ENCODE data around the gene ZFAND3.

ZFAND3 gene

GRCh38 chr6:38079537-38079936 is 260.0 kb downstream of the ZFAND3 start:
- H3K27me3 Mint-ChIP-seq, result no peaks in the 10 kb centered on the region
- DNase-seq (no peak), ATAC-seq (no peak)
- no peak overlapping the region for H3K27ac Mint-ChIP-seq
- no peaks in the 10 kb centered on the region for H3K9me3 Mint-ChIP-seq
- H3K4me3 Mint-ChIP-seq, result no peak overlapping the region
- H3K36me3 Mint-ChIP-seq (ENCODE audit: low read depth), result peaks cover 20% of the 10 kb centered on the region
- H3K4me1 Mint-ChIP-seq, result no peaks in the 10 kb centered on the region

GRCh38 chr6:38080360-38080759 is 260.8 kb downstream of the ZFAND3 start:
- no peak for ATAC-seq
- Mint-ChIP-seq H3K4me1 (no peaks in the 10 kb centered on the region), H3K27me3 (no peaks in the 10 kb centered on the region), H3K36me3 (ENCODE audit: low read depth) (peaks cover 21% of the 10 kb centered on the region), H3K9me3 (no peaks in the 10 kb centered on the region), H3K4me3 (no peak overlapping the region), H3K27ac (no peak overlapping the region)
- no peak for DNase-seq

GRCh38 chr6:38080889-38081288 is 261.4 kb downstream of the ZFAND3 start:
- no peak overlapping the region for H3K4me3 Mint-ChIP-seq
- no peak overlapping the region for H3K27ac Mint-ChIP-seq
- H3K9me3 Mint-ChIP-seq, result no peaks in the 10 kb centered on the region
- DNase-seq (no peak), ATAC-seq (no peak)
- peaks cover 25% of the 10 kb centered on the region for H3K36me3 Mint-ChIP-seq (ENCODE audit: low read depth)
- H3K4me1 Mint-ChIP-seq, result no peaks in the 10 kb centered on the region
- no peaks in the 10 kb centered on the region for H3K27me3 Mint-ChIP-seq

- no peak overlapping the region for H3K27ac Mint-ChIP-seq
- no peak for DNase-seq
- peaks cover 33% of the 10 kb centered on the region for H3K36me3 Mint-ChIP-seq (ENCODE audit: low read depth)
- no peaks in the 10 kb centered on the region for H3K4me1 Mint-ChIP-seq
- no peak overlapping the region for H3K4me3 Mint-ChIP-seq
- ATAC-seq, result no peak
- no peaks in the 10 kb centered on the region for H3K27me3 Mint-ChIP-seq
- H3K9me3 Mint-ChIP-seq, result no peaks in the 10 kb centered on the region
Observed at GRCh38 chr6:38085031-38085430, 265.5 kb downstream of the ZFAND3 start.

- Mint-ChIP-seq H3K27me3 (no peaks in the 10 kb centered on the region), H3K27ac (no peak overlapping the region), H3K4me1 (no peaks in the 10 kb centered on the region), H3K36me3 (ENCODE audit: low read depth) (peaks cover 33% of the 10 kb centered on the region), H3K4me3 (no peak overlapping the region), H3K9me3 (no peaks in the 10 kb centered on the region)
- DNase-seq (no peak), ATAC-seq (no peak)
Observed at GRCh38 chr6:38086346-38086745, 266.8 kb downstream of the ZFAND3 start.

- Mint-ChIP-seq H3K9me3 (no peaks in the 10 kb centered on the region), H3K27ac (no peak overlapping the region), H3K4me3 (no peak overlapping the region), H3K4me1 (no peaks in the 10 kb centered on the region), H3K36me3 (ENCODE audit: low read depth) (peaks cover 27% of the 10 kb centered on the region), H3K27me3 (no peaks in the 10 kb centered on the region)
- ATAC-seq, result no peak
- DNase-seq, result no peak
Observed at GRCh38 chr6:38088010-38088409, 268.5 kb downstream of the ZFAND3 start.

- Mint-ChIP-seq H3K27ac (no peak overlapping the region), H3K9me3 (no peaks in the 10 kb centered on the region), H3K27me3 (no peaks in the 10 kb centered on the region), H3K4me1 (no peaks in the 10 kb centered on the region), H3K36me3 (ENCODE audit: low read depth) (peaks cover 27% of the 10 kb centered on the region), H3K4me3 (no peak overlapping the region)
- DNase-seq (no peak), ATAC-seq (no peak)
Observed at GRCh38 chr6:38088829-38089228, 269.3 kb downstream of the ZFAND3 start.

- peaks cover 10% of the 10 kb centered on the region for H3K36me3 Mint-ChIP-seq (ENCODE audit: low read depth)
- H3K27me3 Mint-ChIP-seq, result no peaks in the 10 kb centered on the region
- H3K9me3 Mint-ChIP-seq, result no peaks in the 10 kb centered on the region
- ATAC-seq, result no peak
- H3K27ac Mint-ChIP-seq, result no peak overlapping the region
- DNase-seq, result no peak
- no peak overlapping the region for H3K4me3 Mint-ChIP-seq
- H3K4me1 Mint-ChIP-seq, result no peaks in the 10 kb centered on the region
Observed at GRCh38 chr6:38091613-38092012, 272.1 kb downstream of the ZFAND3 start.

- Mint-ChIP-seq H3K4me3 (no peak overlapping the region), H3K9me3 (no peaks in the 10 kb centered on the region), H3K36me3 (ENCODE audit: low read depth) (peaks cover under 1% of the 10 kb centered on the region), H3K27ac (no peak overlapping the region), H3K4me1 (no peaks in the 10 kb centered on the region), H3K27me3 (no peaks in the 10 kb centered on the region)
- DNase-seq (no peak), ATAC-seq (no peak)
Observed at GRCh38 chr6:38092465-38092864, 272.9 kb downstream of the ZFAND3 start.

- Mint-ChIP-seq H3K9me3 (no peaks in the 10 kb centered on the region), H3K4me3 (no peak overlapping the region)
Observed at GRCh38 chr6:38092964-38093363, 273.4 kb downstream of the ZFAND3 start.

GRCh38 chr6:38095054-38095453 is 275.5 kb downstream of the ZFAND3 start:
- Mint-ChIP-seq H3K4me1 (peaks cover 5% of the 10 kb centered on the region), H3K36me3 (ENCODE audit: low read depth) (no peaks in the 10 kb centered on the region), H3K9me3 (no peaks in the 10 kb centered on the region), H3K27ac (no peak overlapping the region), H3K27me3 (no peaks in the 10 kb centered on the region), H3K4me3 (no peak overlapping the region)
- no peak for ATAC-seq
- DNase-seq, result no peak

More at GRCh38 chr6:38092964-38093363, 273.4 kb downstream of the ZFAND3 start:
- no peaks in the 10 kb centered on the region for H3K27me3 Mint-ChIP-seq
- ATAC-seq (no peak), DNase-seq (no peak)
- H3K4me1 Mint-ChIP-seq, result no peaks in the 10 kb centered on the region
- no peaks in the 10 kb centered on the region for H3K36me3 Mint-ChIP-seq (ENCODE audit: low read depth)
- no peak overlapping the region for H3K27ac Mint-ChIP-seq

GRCh38 chr6:38099221-38099620 is 279.7 kb downstream of the ZFAND3 start:
- no peak overlapping the region for H3K4me3 Mint-ChIP-seq
- H3K9me3 Mint-ChIP-seq, result no peaks in the 10 kb centered on the region
- no peak overlapping the region for H3K27ac Mint-ChIP-seq
- DNase-seq, result no peak
- peaks cover 11% of the 10 kb centered on the region for H3K36me3 Mint-ChIP-seq (ENCODE audit: low read depth)
- peaks cover 5% of the 10 kb centered on the region for H3K4me1 Mint-ChIP-seq
- ATAC-seq, result no peak
- H3K27me3 Mint-ChIP-seq, result no peaks in the 10 kb centered on the region

- Mint-ChIP-seq H3K27me3 (no peaks in the 10 kb centered on the region), H3K27ac (no peak overlapping the region), H3K36me3 (ENCODE audit: low read depth) (peaks cover 12% of the 10 kb centered on the region), H3K4me3 (no peak overlapping the region), H3K9me3 (no peaks in the 10 kb centered on the region), H3K4me1 (peaks cover 5% of the 10 kb centered on the region)
- DNase-seq (no peak), ATAC-seq (no peak)
Observed at GRCh38 chr6:38100380-38100779, 280.9 kb downstream of the ZFAND3 start.

- H3K36me3 Mint-ChIP-seq (ENCODE audit: low read depth), result peaks cover 24% of the 10 kb centered on the region
- H3K4me1 Mint-ChIP-seq, result peaks cover 2% of the 10 kb centered on the region
- H3K27me3 Mint-ChIP-seq, result no peaks in the 10 kb centered on the region
- no peaks in the 10 kb centered on the region for H3K9me3 Mint-ChIP-seq
- no peak overlapping the region for H3K27ac Mint-ChIP-seq
- no peak overlapping the region for H3K4me3 Mint-ChIP-seq
- DNase-seq (no peak), ATAC-seq (no peak)
Observed at GRCh38 chr6:38103921-38104320, 284.4 kb downstream of the ZFAND3 start.

- ATAC-seq (no peak), DNase-seq (no peak)
- Mint-ChIP-seq H3K36me3 (ENCODE audit: low read depth) (peaks cover 29% of the 10 kb centered on the region), H3K27me3 (no peaks in the 10 kb centered on the region), H3K4me1 (peaks cover 6% of the 10 kb centered on the region), H3K27ac (no peak overlapping the region), H3K4me3 (no peak overlapping the region), H3K9me3 (no peaks in the 10 kb centered on the region)
Observed at GRCh38 chr6:38105066-38105465, 285.5 kb downstream of the ZFAND3 start.

- H3K9me3 Mint-ChIP-seq, result no peaks in the 10 kb centered on the region
- no peak for ATAC-seq
- no peak overlapping the region for H3K27ac Mint-ChIP-seq
- H3K4me3 Mint-ChIP-seq, result no peak overlapping the region
- H3K27me3 Mint-ChIP-seq, result no peaks in the 10 kb centered on the region
- H3K36me3 Mint-ChIP-seq (ENCODE audit: low read depth), result peaks cover 21% of the 10 kb centered on the region
- H3K4me1 Mint-ChIP-seq, result peaks cover 16% of the 10 kb centered on the region
- DNase-seq, result no peak
Observed at GRCh38 chr6:38107073-38107472, 287.5 kb downstream of the ZFAND3 start.

All from activated naive CD8-positive, alpha-beta T cell treated with anti-CD3 and anti-CD28 coated beads, Interleukin-2, amount 50 U/mL, for 24 hours (primary cell).